GM12878 (cell line): ENCODE data around the gene PRRX1. TPM values are rescaled to one million over a fixed set of nuclear protein-coding genes. Genes with fewer than 3 reads are reported as not detected.

ENCODE experiments used
- ATAC-seq: fragments of 200-7000 bp; cut with Tn5 transposase; 3 replicates; pipeline ENCODE4 v1.9.1; 2020; ENCODE audit warnings: mild to moderate bottlenecking, moderate library complexity
- BruUV-seq: library from RNA; stranded (reverse); fragments of 400-500 nt; replicated peaks from 2 replicates; lab custom pipeline; 2021; lab: Mats Ljungman, UMichigan
- CTCF ChIA-PET: fragments of 300-600 bp; sonication (Branson Sonifier 250); formaldehyde crosslinking; extraction: SDS; loops from one replicate; lab custom pipeline; 2021; ENCODE audit warnings: inconsistent platforms; lab: Yijun Ruan, JAX
- POLR2A ChIA-PET: fragments of 350-600 bp; formaldehyde crosslinking; extraction: SDS; loops from one replicate; lab custom pipeline; 2021; ENCODE audit warnings: inconsistent platforms; lab: Charles Lee
- RAD21 ChIA-PET: fragments of 300-600 bp; sonication (Branson Sonifier 250); formaldehyde crosslinking; loops from one replicate; lab custom pipeline; 2023; ENCODE audit warnings: antibody characterized with exemption; ENCODE audit not compliant: unreplicated experiment; lab: Charles Lee
- SMC1A ChIA-PET: fragments of 300-600 bp; sonication (Branson Sonifier 250); formaldehyde crosslinking; loops from one replicate; lab custom pipeline; 2023; ENCODE audit not compliant: unreplicated experiment, uncharacterized antibody; lab: Charles Lee
- DNase-seq: peaks from one replicate; pipeline ENCODE4 v3.0.0-alpha.2; 2011; ENCODE audit warnings: low read depth, low spot score
- FAIRE-seq: peaks from 3 replicates; lab custom pipeline; 2011; peaks lifted over from hg19 to GRCh38; lab: Jason Lieb, UNC
- H2AFZ ChIP-seq: 2 replicates; pipeline ENCODE4 v1.6.0; 2011; ENCODE audit warnings: low read depth, low read length, control low read depth; ENCODE audit not compliant: control insufficient read depth
- H3K27ac ChIP-seq: 2 replicates; pipeline ENCODE4 v1.5.1; 2011; ENCODE audit warnings: control low read depth; ENCODE audit not compliant: control insufficient read depth, insufficient read depth
- H3K27me3 ChIP-seq, 2 experiments: replicated peaks in 1 of 2; 2 replicates each; pipeline versions ENCODE4 v1.6.0 to v1.6.1; 2011; ENCODE audit warnings: low read length in 1 of 2; ENCODE audit not compliant: control insufficient read depth in 2 of 2, insufficient read depth in 2 of 2
- H3K36me3 ChIP-seq, 2 experiments: 2 replicates each; pipeline ENCODE4 v1.5.1; 2011; ENCODE audit warnings: low read length in 1 of 2; ENCODE audit not compliant: control insufficient read depth in 2 of 2, insufficient read depth in 2 of 2
- H3K4me1 ChIP-seq: 2 replicates; pipeline ENCODE4 v1.6.1; 2011; ENCODE audit warnings: mild to moderate bottlenecking, low read length, moderate library complexity, mixed read lengths; ENCODE audit not compliant: control insufficient read depth, insufficient read depth
- H3K4me2 ChIP-seq: 2 replicates; pipeline ENCODE4 v1.6.0; 2011; ENCODE audit warnings: control low read depth; ENCODE audit not compliant: control insufficient read depth, insufficient read depth
- H3K4me3 ChIP-seq: fragments of 200-600 bp; sonication (generic); 2 replicates; pipeline ENCODE4 v1.5.1; 2016
- H3K79me2 ChIP-seq: 2 replicates; pipeline ENCODE4 v1.6.0; 2011; ENCODE audit warnings: low read length; ENCODE audit not compliant: control insufficient read depth, insufficient read depth
- H3K9ac ChIP-seq: 2 replicates; pipeline ENCODE4 v1.8.0; 2011; ENCODE audit warnings: low read length, control low read depth, mixed read lengths; ENCODE audit not compliant: control insufficient read depth, insufficient read depth
- H3K9me3 ChIP-seq: replicated peaks from 3 replicates; pipeline ENCODE4 v1.5.1; 2011; ENCODE audit warnings: mild to moderate bottlenecking, low read length; ENCODE audit not compliant: control insufficient read depth, insufficient read depth
- H4K20me1 ChIP-seq: 2 replicates; pipeline ENCODE4 v1.6.0; 2011; ENCODE audit not compliant: control insufficient read depth, insufficient read depth
- ASH2L ChIP-seq: fragments of 300-600, 200-600 bp; sonication (generic); IDR thresholded peaks from 2 replicates; pipeline ENCODE4 v1.6.1; 2017; ENCODE audit warnings: low read depth, mild to moderate bottlenecking, borderline replicate concordance
- BHLHE40 ChIP-seq, 2 experiments: fragments of 450-650 bp in 1 of 2; IDR thresholded peaks; 2 replicates each; pipeline ENCODE4 v1.6.1; 2011 to 2017; ENCODE audit warnings: low read depth in 2 of 2, borderline replicate concordance in 1 of 2, improper control_type of control experiment in 1 of 2, low read length in 1 of 2, mild to moderate bottlenecking in 1 of 2
- CBX5 ChIP-seq: sonication (generic); IDR thresholded peaks from 2 replicates; pipeline ENCODE4 v1.6.1; 2016; ENCODE audit warnings: low read depth, moderate library complexity, mild to moderate bottlenecking, inconsistent platforms
- IRF5 ChIP-seq: fragments of 450-650 bp; IDR thresholded peaks from 2 replicates; pipeline ENCODE4 v1.6.1; 2017; ENCODE audit warnings: borderline replicate concordance
- KAT2A ChIP-seq: conservative IDR thresholded peaks from 2 replicates; pipeline ENCODE4 v1.6.1; 2011; ENCODE audit warnings: low read depth, low read length; ENCODE audit not compliant: control insufficient read depth
- RAD51 ChIP-seq: fragments of 450-650 bp; IDR thresholded peaks from 2 replicates; pipeline ENCODE4 v1.6.1; 2016; ENCODE audit warnings: moderate library complexity, mild to moderate bottlenecking, inconsistent platforms
- ZNF207 ChIP-seq: fragments of 450-650 bp; IDR thresholded peaks from 2 replicates; pipeline ENCODE4 v1.6.1; 2014; ENCODE audit warnings: antibody characterized with exemption, mild to moderate bottlenecking, borderline replicate concordance
- WGBS: methylation state at CpG from one replicate; pipeline ENCODE4 v1.1.6; 2016; ENCODE audit warnings: low lambda C conversion rate; ENCODE audit not compliant: insufficient replicate concordance, insufficient coverage; ENCODE audit errors: missing lambda C conversion rate; 5-methylcytosine and 5-hydroxymethylcytosine counted together
- in situ Hi-C: fragments of 300-500 bp; cut with MboI; formaldehyde crosslinking; loops from 9 replicates; pipeline ENCODE4 v1.14.3; 2018; ENCODE audit warnings: mixed read lengths
- intact Hi-C: fragments of 100-400 bp; cut with micrococcal nuclease; formaldehyde crosslinking; loops from one replicate; pipeline ENCODE4 v1.14.2; 2022; ENCODE audit not compliant: unreplicated experiment
- polyA plus RNA-seq, 11 experiments: library from polyadenylated mRNA; depleted of rRNA in 4 of 11; unstranded in 6 of 11; stranded (reverse) in 5 of 11; fragments of >200 nt; fragmentation: Nextera tagmentation in 4 of 11; fragmentation: Illumina TruSeq in 1 of 11; extraction: Ambion mirVana in 4 of 11; extraction: Trizol in 1 of 11; gene quantifications; 1 replicate in 1 of 11; 2 replicates in 10 of 11; pipeline versions ENCODE4 v1.2.1 to v1.2.3, GENCODE V29; 2011 to 2016; ENCODE audit warnings: inconsistent platforms in 2 of 11, missing spikeins in 2 of 11, low read depth in 1 of 11
- total RNA-seq, 4 experiments: library from RNA; depleted of rRNA in 3 of 4; stranded (reverse); fragments of >200 nt in 3 of 4; fragmentation: Illumina TruSeq in 1 of 4; extraction: Trizol in 1 of 4; gene quantifications; 2 replicates each; pipeline versions ENCODE4 v1.2.1 to v1.2.3, GENCODE V29; 2013 to 2021
- TF ChIP-seq, protein P1 (sequence below): IDR thresholded peaks from 2 replicates; pipeline ENCODE4 v1.6.1; 2012; ENCODE audit warnings: low read depth, low read length, improper control_type of control experiment
- TF ChIP-seq, protein P2 (sequence below): fragments of 450-650 bp; IDR thresholded peaks from 2 replicates; pipeline ENCODE4 v1.6.1; 2016; ENCODE audit warnings: mild to moderate bottlenecking, moderate library complexity, borderline replicate concordance

Gene PRRX1
- total and polyA plus RNA-seq, 10 of the 15 experiments (the other 5 are each of a cell fraction or from before 2014, with no cell fraction given), result 0.42 to 64.6 (median 1.5) TPM

GRCh38 chr1:170672316-170672715 is 8.4 kb downstream of the PRRX1 start:
- DNase-seq (no peak), FAIRE-seq (no peak), ATAC-seq (no peak)
- in situ Hi-C loops (loop anchor here (10.0 kb wide), 1 partner anchor 748 kb away; no protein-coding TSS in a partner anchor), intact Hi-C loops (no loop called here)
- H3K4me3 ChIP-seq, result no peak overlapping the region
- SMC1A ChIA-PET, result interaction anchor here (0.9 to 7.9 kb wide), 17 partner anchors 15 to 602 kb away, joined by 3 to 128 read pairs (median 5); no protein-coding TSS in a partner anchor
- H3K79me2 ChIP-seq, result no peaks in the 10 kb centered on the region
- BruUV-seq, result no TSS peak
- H3K36me3 ChIP-seq, result no peaks in the 10 kb centered on the region
- CTCF ChIA-PET, result interaction anchor here (0.6 to 5.8 kb wide), 23 partner anchors 10 to 736 kb away, joined by 3 to 152 read pairs (median 3); no protein-coding TSS in a partner anchor
- peaks cover 2 to 13% of the 10 kb centered on the region in 2 experiments; a peak in 3 of 4 replicates for H3K27me3 ChIP-seq
- H3K4me1 ChIP-seq, result no peaks in the 10 kb centered on the region
- no peak overlapping the region for H2AFZ ChIP-seq
- whole genome bisulfite sequencing, result 47% methylated on average over 2 of the region's 2 CpGs
- H3K27ac ChIP-seq, result no peak overlapping the region
- H3K9ac ChIP-seq, result no peak overlapping the region
- no peaks in the 10 kb centered on the region for H4K20me1 ChIP-seq
- no peaks in the 10 kb centered on the region for H3K9me3 ChIP-seq
- POLR2A ChIA-PET, result interaction anchor here (0.9 to 1.4 kb wide), 5 partner anchors 13 to 778 kb away, joined by 3 to 5 read pairs (median 3); partner anchors contain the start of gene SCYL3
- TF ChIP-seq ASH2L (no peak), RAD51 (no peak), IRF5 (no peak), BHLHE40 (IDR thresholded peaks at IDR 0.05; ENCODE audit: borderline replicate concordance in 1 of 2, low read depth in 2 of 2, low read length in 1 of 2) (no peak), KAT2A (no peak), ZNF207 (no peak), CBX5 (no peak)
- TF ChIP-seq, protein P1, sequence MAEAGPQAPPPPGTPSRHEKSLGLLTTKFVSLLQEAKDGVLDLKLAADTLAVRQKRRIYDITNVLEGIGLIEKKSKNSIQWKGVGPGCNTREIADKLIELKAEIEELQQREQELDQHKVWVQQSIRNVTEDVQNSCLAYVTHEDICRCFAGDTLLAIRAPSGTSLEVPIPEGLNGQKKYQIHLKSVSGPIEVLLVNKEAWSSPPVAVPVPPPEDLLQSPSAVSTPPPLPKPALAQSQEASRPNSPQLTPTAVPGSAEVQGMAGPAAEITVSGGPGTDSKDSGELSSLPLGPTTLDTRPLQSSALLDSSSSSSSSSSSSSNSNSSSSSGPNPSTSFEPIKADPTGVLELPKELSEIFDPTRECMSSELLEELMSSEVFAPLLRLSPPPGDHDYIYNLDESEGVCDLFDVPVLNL, result no peak
- TF ChIP-seq, protein P2, sequence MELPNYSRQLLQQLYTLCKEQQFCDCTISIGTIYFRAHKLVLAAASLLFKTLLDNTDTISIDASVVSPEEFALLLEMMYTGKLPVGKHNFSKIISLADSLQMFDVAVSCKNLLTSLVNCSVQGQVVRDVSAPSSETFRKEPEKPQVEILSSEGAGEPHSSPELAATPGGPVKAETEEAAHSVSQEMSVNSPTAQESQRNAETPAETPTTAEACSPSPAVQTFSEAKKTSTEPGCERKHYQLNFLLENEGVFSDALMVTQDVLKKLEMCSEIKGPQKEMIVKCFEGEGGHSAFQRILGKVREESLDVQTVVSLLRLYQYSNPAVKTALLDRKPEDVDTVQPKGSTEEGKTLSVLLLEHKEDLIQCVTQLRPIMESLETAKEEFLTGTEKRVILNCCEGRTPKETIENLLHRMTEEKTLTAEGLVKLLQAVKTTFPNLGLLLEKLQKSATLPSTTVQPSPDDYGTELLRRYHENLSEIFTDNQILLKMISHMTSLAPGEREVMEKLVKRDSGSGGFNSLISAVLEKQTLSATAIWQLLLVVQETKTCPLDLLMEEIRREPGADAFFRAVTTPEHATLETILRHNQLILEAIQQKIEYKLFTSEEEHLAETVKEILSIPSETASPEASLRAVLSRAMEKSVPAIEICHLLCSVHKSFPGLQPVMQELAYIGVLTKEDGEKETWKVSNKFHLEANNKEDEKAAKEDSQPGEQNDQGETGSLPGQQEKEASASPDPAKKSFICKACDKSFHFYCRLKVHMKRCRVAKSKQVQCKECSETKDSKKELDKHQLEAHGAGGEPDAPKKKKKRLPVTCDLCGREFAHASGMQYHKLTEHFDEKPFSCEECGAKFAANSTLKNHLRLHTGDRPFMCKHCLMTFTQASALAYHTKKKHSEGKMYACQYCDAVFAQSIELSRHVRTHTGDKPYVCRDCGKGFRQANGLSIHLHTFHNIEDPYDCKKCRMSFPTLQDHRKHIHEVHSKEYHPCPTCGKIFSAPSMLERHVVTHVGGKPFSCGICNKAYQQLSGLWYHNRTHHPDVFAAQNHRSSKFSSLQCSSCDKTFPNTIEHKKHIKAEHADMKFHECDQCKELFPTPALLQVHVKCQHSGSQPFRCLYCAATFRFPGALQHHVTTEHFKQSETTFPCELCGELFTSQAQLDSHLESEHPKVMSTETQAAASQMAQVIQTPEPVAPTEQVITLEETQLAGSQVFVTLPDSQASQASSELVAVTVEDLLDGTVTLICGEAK, result no peak
- RAD21 ChIA-PET, result interaction anchor here (0.7 to 5.2 kb wide), 11 partner anchors 9 to 598 kb away, joined by 3 to 71 read pairs (median 5); partner anchors contain the start of gene KIFAP3
- no peak overlapping the region for H3K4me2 ChIP-seq
